ENCODE results near the gene WSB1.

DNA sequence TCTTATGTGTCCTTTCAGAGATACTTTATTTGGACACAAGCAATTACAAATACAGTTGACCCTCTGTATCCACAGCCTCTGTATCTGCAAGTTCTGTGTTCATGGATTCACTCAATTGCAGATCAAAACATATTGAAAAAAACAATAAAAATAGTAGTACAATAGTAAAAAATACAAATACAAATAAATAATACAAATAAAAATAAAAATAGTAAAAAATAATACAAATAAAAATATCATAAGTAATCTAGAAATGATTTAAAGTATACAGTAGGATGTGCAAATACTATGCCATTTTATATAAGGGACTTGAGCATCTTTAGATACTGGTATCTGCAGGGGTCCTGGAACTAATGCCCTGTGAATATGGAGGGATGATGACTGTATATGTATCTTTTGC, 47.4 kb upstream of the WSB1 start:
- TF ChIP-seq POLR2AphosphoS5 (IDR thresholded peaks at IDR 0.05; ENCODE audit: low read depth) = no peak
- no peak for TF ChIP-seq CREB1 (CRISPR knock-in tag; IDR thresholded peaks at IDR 0.05; ENCODE audit: low read depth)
- TF ChIP-seq, protein P1, sequence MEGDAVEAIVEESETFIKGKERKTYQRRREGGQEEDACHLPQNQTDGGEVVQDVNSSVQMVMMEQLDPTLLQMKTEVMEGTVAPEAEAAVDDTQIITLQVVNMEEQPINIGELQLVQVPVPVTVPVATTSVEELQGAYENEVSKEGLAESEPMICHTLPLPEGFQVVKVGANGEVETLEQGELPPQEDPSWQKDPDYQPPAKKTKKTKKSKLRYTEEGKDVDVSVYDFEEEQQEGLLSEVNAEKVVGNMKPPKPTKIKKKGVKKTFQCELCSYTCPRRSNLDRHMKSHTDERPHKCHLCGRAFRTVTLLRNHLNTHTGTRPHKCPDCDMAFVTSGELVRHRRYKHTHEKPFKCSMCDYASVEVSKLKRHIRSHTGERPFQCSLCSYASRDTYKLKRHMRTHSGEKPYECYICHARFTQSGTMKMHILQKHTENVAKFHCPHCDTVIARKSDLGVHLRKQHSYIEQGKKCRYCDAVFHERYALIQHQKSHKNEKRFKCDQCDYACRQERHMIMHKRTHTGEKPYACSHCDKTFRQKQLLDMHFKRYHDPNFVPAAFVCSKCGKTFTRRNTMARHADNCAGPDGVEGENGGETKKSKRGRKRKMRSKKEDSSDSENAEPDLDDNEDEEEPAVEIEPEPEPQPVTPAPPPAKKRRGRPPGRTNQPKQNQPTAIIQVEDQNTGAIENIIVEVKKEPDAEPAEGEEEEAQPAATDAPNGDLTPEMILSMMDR (conservative IDR thresholded peaks at IDR 0.05; ENCODE audit: low read depth in 2 of 2) = no peak
- no peak for TF ChIP-seq EZH2 (IDR thresholded peaks at IDR 0.05; ENCODE audit: low read depth, unreplicated experiment)
- TF ChIP-seq, protein P2, sequence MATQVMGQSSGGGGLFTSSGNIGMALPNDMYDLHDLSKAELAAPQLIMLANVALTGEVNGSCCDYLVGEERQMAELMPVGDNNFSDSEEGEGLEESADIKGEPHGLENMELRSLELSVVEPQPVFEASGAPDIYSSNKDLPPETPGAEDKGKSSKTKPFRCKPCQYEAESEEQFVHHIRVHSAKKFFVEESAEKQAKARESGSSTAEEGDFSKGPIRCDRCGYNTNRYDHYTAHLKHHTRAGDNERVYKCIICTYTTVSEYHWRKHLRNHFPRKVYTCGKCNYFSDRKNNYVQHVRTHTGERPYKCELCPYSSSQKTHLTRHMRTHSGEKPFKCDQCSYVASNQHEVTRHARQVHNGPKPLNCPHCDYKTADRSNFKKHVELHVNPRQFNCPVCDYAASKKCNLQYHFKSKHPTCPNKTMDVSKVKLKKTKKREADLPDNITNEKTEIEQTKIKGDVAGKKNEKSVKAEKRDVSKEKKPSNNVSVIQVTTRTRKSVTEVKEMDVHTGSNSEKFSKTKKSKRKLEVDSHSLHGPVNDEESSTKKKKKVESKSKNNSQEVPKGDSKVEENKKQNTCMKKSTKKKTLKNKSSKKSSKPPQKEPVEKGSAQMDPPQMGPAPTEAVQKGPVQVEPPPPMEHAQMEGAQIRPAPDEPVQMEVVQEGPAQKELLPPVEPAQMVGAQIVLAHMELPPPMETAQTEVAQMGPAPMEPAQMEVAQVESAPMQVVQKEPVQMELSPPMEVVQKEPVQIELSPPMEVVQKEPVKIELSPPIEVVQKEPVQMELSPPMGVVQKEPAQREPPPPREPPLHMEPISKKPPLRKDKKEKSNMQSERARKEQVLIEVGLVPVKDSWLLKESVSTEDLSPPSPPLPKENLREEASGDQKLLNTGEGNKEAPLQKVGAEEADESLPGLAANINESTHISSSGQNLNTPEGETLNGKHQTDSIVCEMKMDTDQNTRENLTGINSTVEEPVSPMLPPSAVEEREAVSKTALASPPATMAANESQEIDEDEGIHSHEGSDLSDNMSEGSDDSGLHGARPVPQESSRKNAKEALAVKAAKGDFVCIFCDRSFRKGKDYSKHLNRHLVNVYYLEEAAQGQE (IDR thresholded peaks at IDR 0.05; ENCODE audit: unreplicated experiment) = no peak
- TF ChIP-seq JUNB (IDR thresholded peaks at IDR 0.05; ENCODE audit: unreplicated experiment) = no peak
- no peak for TF ChIP-seq ZNF331 (CRISPR knock-in tag; IDR thresholded peaks at IDR 0.05; ENCODE audit: low read depth)
- no peak for TF ChIP-seq NANOG (IDR thresholded peaks at IDR 0.05; ENCODE audit: borderline replicate concordance)
- TF ChIP-seq EZH2phosphoT487 (IDR thresholded peaks at IDR 0.05; ENCODE audit: unreplicated experiment) = no peak
- TF ChIP-seq, protein P3, sequence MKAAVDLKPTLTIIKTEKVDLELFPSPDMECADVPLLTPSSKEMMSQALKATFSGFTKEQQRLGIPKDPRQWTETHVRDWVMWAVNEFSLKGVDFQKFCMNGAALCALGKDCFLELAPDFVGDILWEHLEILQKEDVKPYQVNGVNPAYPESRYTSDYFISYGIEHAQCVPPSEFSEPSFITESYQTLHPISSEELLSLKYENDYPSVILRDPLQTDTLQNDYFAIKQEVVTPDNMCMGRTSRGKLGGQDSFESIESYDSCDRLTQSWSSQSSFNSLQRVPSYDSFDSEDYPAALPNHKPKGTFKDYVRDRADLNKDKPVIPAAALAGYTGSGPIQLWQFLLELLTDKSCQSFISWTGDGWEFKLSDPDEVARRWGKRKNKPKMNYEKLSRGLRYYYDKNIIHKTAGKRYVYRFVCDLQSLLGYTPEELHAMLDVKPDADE (IDR thresholded peaks at IDR 0.05) = no peak
- TF ChIP-seq STAT1 (IDR thresholded peaks at IDR 0.05; ENCODE audit: unreplicated experiment) = no peak
- TF ChIP-seq, protein P4, sequence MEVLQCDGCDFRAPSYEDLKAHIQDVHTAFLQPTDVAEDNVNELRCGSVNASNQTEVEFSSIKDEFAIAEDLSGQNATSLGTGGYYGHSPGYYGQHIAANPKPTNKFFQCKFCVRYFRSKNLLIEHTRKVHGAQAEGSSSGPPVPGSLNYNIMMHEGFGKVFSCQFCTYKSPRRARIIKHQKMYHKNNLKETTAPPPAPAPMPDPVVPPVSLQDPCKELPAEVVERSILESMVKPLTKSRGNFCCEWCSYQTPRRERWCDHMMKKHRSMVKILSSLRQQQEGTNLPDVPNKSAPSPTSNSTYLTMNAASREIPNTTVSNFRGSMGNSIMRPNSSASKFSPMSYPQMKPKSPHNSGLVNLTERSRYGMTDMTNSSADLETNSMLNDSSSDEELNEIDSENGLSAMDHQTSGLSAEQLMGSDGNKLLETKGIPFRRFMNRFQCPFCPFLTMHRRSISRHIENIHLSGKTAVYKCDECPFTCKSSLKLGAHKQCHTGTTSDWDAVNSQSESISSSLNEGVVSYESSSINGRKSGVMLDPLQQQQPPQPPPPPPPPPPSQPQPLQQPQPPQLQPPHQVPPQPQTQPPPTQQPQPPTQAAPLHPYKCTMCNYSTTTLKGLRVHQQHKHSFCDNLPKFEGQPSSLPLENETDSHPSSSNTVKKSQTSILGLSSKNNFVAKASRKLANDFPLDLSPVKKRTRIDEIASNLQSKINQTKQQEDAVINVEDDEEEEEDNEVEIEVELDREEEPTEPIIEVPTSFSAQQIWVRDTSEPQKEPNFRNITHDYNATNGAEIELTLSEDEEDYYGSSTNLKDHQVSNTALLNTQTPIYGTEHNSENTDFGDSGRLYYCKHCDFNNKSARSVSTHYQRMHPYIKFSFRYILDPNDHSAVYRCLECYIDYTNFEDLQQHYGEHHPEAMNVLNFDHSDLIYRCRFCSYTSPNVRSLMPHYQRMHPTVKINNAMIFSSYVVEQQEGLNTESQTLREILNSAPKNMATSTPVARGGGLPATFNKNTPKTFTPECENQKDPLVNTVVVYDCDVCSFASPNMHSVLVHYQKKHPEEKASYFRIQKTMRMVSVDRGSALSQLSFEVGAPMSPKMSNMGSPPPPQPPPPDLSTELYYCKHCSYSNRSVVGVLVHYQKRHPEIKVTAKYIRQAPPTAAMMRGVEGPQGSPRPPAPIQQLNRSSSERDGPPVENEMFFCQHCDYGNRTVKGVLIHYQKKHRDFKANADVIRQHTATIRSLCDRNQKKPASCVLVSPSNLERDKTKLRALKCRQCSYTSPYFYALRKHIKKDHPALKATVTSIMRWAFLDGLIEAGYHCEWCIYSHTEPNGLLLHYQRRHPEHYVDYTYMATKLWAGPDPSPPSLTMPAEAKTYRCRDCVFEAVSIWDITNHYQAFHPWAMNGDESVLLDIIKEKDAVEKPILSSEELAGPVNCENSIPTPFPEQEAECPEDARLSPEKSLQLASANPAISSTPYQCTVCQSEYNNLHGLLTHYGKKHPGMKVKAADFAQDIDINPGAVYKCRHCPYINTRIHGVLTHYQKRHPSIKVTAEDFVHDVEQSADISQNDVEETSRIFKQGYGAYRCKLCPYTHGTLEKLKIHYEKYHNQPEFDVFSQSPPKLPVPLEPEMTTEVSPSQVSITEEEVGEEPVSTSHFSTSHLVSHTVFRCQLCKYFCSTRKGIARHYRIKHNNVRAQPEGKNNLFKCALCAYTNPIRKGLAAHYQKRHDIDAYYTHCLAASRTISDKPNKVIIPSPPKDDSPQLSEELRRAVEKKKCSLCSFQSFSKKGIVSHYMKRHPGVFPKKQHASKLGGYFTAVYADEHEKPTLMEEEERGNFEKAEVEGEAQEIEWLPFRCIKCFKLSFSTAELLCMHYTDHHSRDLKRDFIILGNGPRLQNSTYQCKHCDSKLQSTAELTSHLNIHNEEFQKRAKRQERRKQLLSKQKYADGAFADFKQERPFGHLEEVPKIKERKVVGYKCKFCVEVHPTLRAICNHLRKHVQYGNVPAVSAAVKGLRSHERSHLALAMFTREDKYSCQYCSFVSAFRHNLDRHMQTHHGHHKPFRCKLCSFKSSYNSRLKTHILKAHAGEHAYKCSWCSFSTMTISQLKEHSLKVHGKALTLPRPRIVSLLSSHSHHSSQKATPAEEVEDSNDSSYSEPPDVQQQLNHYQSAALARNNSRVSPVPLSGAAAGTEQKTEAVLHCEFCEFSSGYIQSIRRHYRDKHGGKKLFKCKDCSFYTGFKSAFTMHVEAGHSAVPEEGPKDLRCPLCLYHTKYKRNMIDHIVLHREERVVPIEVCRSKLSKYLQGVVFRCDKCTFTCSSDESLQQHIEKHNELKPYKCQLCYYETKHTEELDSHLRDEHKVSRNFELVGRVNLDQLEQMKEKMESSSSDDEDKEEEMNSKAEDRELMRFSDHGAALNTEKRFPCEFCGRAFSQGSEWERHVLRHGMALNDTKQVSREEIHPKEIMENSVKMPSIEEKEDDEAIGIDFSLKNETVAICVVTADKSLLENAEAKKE (CRISPR knock-in tag; IDR thresholded peaks at IDR 0.05) = no peak
- no peak for TF ChIP-seq ZNF114 (CRISPR knock-in tag; IDR thresholded peaks at IDR 0.05)

All from GM23338 (cell line).